Rectal smooth muscle tissue (tissue), 1 donor: ENCODE measurements around the gene DRC7.

Source experiments
- H3K27ac ChIP-seq: one replicate; pipeline ENCODE4 v1.7.0; 2013; ENCODE audit warnings: low read depth, low read length, inconsistent platforms
- H3K27me3 ChIP-seq: one replicate; pipeline ENCODE4 v1.7.0; 2013; ENCODE audit warnings: low read length; ENCODE audit not compliant: control insufficient read depth, insufficient read depth
- H3K36me3 ChIP-seq: one replicate; pipeline ENCODE4 v1.7.0; 2013; ENCODE audit warnings: low read length; ENCODE audit not compliant: control insufficient read depth, insufficient read depth
- H3K4me1 ChIP-seq: one replicate; pipeline ENCODE4 v1.7.0; 2013; ENCODE audit warnings: low read length; ENCODE audit not compliant: control insufficient read depth, insufficient read depth
- H3K4me3 ChIP-seq: one replicate; pipeline ENCODE4 v1.7.0; 2013; ENCODE audit warnings: low read length
- H3K9ac ChIP-seq: one replicate; pipeline ENCODE4 v1.7.0; 2013; ENCODE audit warnings: low read length

Gene DRC7

GRCh38 chr16:57651344-57652333 is 43.0 kb upstream of the DRC7 start:
- Histone ChIP-seq H3K27me3 (no peaks in the 10 kb centered on the region), H3K4me1 (no peaks in the 10 kb centered on the region), H3K4me3 (no peak overlapping the region), H3K27ac (no peak overlapping the region), H3K9ac (no peak overlapping the region), H3K36me3 (no peaks in the 10 kb centered on the region)

- Histone ChIP-seq H3K27ac (no peak overlapping the region), H3K27me3 (no peaks in the 10 kb centered on the region), H3K4me3 (no peak overlapping the region), H3K9ac (no peak overlapping the region), H3K4me1 (no peaks in the 10 kb centered on the region), H3K36me3 (no peaks in the 10 kb centered on the region)
Observed at GRCh38 chr16:57652695-57653471, 41.7 kb upstream of the DRC7 start.

GRCh38 chr16:57653936-57654335 is 40.7 kb upstream of the DRC7 start:
- H3K4me3 ChIP-seq: no peak overlapping the region
- no peak overlapping the region for H3K27ac ChIP-seq
- no peaks in the 10 kb centered on the region for H3K36me3 ChIP-seq
- H3K9ac ChIP-seq: no peak overlapping the region
- H3K27me3 ChIP-seq: no peaks in the 10 kb centered on the region
- no peaks in the 10 kb centered on the region for H3K4me1 ChIP-seq

GRCh38 chr16:57656342-57656955 is 38.2 kb upstream of the DRC7 start:
- Histone ChIP-seq H3K27me3 (no peaks in the 10 kb centered on the region), H3K36me3 (no peaks in the 10 kb centered on the region), H3K27ac (no peak overlapping the region), H3K4me3 (no peak overlapping the region), H3K4me1 (no peaks in the 10 kb centered on the region), H3K9ac (no peak overlapping the region)

GRCh38 chr16:57657228-57657627 is 37.4 kb upstream of the DRC7 start:
- Histone ChIP-seq H3K4me1 (no peaks in the 10 kb centered on the region), H3K27me3 (no peaks in the 10 kb centered on the region), H3K36me3 (no peaks in the 10 kb centered on the region), H3K27ac (no peak overlapping the region), H3K9ac (no peak overlapping the region), H3K4me3 (no peak overlapping the region)

GRCh38 chr16:57658130-57658877 is 36.3 kb upstream of the DRC7 start:
- Histone ChIP-seq H3K27me3 (no peaks in the 10 kb centered on the region), H3K4me3 (no peak overlapping the region), H3K4me1 (no peaks in the 10 kb centered on the region), H3K9ac (no peak overlapping the region), H3K36me3 (no peaks in the 10 kb centered on the region), H3K27ac (no peak overlapping the region)

- Histone ChIP-seq H3K27ac (no peak overlapping the region), H3K27me3 (no peaks in the 10 kb centered on the region), H3K4me3 (no peak overlapping the region), H3K4me1 (no peaks in the 10 kb centered on the region), H3K9ac (no peak overlapping the region), H3K36me3 (no peaks in the 10 kb centered on the region)
Observed at GRCh38 chr16:57658878-57659674, 35.5 kb upstream of the DRC7 start.

GRCh38 chr16:57660715-57661463 is 33.7 kb upstream of the DRC7 start:
- no peak overlapping the region for H3K9ac ChIP-seq
- H3K36me3 ChIP-seq: no peaks in the 10 kb centered on the region
- H3K4me3 ChIP-seq: no peak overlapping the region
- no peaks in the 10 kb centered on the region for H3K4me1 ChIP-seq
- H3K27me3 ChIP-seq: no peaks in the 10 kb centered on the region
- no peak overlapping the region for H3K27ac ChIP-seq

GRCh38 chr16:57661510-57661909 is 33.1 kb upstream of the DRC7 start:
- Histone ChIP-seq H3K27me3 (no peaks in the 10 kb centered on the region), H3K4me3 (no peak overlapping the region), H3K36me3 (no peaks in the 10 kb centered on the region), H3K9ac (no peak overlapping the region), H3K4me1 (no peaks in the 10 kb centered on the region), H3K27ac (no peak overlapping the region)

GRCh38 chr16:57661936-57662906 is 32.4 kb upstream of the DRC7 start:
- Histone ChIP-seq H3K27me3 (no peaks in the 10 kb centered on the region), H3K4me3 (no peak overlapping the region), H3K9ac (no peak overlapping the region), H3K4me1 (no peaks in the 10 kb centered on the region), H3K27ac (no peak overlapping the region), H3K36me3 (no peaks in the 10 kb centered on the region)
